Prostate gland (tissue), 2 donors: ENCODE measurements around the gene HIBADH.

ENCODE experiments used
- POLR2A ChIP-seq: fragments of 450-650 bp; IDR thresholded peaks from one replicate; pipeline ENCODE4 v1.6.1; 2016; ENCODE audit warnings: antibody characterized with exemption, mild to moderate bottlenecking
- TF ChIP-seq, protein P1 (sequence below), 4 experiments: fragments of 200-600 bp in 2 of 4; fragments of 450-650 bp in 2 of 4; sonication (generic) in 2 of 4; IDR thresholded peaks; 1 replicate in 3 of 4; 2 replicates in 1 of 4; pipeline ENCODE4 v1.5.1; 2016 to 2019; ENCODE audit warnings: antibody characterized with exemption in 4 of 4, mild to moderate bottlenecking in 2 of 4, moderate library complexity in 2 of 4

DNA sequence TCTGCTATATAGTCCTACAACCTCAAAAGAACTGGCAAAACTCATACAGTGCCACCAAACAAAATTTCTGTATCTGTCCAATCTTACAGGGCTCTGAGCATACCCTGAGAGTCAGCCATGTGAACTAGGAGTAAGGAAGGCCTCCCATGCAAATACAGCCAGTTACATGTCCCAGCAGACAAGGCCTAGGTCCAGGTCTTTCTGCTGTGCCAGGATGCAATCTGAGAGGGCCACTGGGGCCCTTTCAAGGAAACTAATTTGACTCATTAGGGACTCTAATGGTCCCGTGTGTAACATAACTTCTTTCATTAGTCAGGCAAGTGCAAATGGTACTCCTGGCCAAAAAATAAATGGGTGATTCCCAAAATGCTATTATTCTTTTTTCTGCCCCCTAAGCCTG lies 17.9 kb upstream of the HIBADH start:
- TF ChIP-seq, protein P1, sequence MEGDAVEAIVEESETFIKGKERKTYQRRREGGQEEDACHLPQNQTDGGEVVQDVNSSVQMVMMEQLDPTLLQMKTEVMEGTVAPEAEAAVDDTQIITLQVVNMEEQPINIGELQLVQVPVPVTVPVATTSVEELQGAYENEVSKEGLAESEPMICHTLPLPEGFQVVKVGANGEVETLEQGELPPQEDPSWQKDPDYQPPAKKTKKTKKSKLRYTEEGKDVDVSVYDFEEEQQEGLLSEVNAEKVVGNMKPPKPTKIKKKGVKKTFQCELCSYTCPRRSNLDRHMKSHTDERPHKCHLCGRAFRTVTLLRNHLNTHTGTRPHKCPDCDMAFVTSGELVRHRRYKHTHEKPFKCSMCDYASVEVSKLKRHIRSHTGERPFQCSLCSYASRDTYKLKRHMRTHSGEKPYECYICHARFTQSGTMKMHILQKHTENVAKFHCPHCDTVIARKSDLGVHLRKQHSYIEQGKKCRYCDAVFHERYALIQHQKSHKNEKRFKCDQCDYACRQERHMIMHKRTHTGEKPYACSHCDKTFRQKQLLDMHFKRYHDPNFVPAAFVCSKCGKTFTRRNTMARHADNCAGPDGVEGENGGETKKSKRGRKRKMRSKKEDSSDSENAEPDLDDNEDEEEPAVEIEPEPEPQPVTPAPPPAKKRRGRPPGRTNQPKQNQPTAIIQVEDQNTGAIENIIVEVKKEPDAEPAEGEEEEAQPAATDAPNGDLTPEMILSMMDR (IDR thresholded peaks at IDR 0.05) = no peak
- TF ChIP-seq POLR2A = no peak
